Activated CD8-positive, alpha-beta memory T cell treated with anti-CD3 and anti-CD28 coated beads, Interleukin-2, amount 50 U/mL, for 1 hour (primary cell): Measurements from ENCODE around the gene ABLIM1.

Experiments used
- DNase-seq: peaks from one replicate; pipeline ENCODE4 v3.0.0-alpha.2; 2020; ENCODE audit errors: extremely low read depth

ABLIM1 gene

GRCh38 chr10:114679552-114679951 is 21.5 kb upstream of the ABLIM1 start:
- DNase-seq: no peak

DNA sequence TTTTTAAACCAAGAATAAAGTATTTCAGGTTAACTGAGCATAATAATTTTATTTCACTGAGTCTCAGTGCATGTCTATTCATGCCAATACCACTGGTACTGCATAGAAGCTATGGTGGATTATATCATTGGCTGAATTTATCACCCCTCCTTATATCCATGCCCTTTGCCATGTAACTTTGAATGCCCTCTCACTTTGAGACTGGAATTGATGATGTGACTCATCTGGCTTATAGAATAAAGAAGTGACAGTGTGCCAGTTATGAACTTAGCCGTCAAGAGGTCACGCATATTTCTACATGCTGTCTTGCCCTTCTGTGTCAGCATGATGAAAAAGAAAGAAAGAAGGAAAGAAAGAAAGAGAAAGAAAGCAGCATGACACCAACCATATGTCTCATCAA is 20.7 kb upstream of the ABLIM1 start:
- no peak for DNase-seq

DNA sequence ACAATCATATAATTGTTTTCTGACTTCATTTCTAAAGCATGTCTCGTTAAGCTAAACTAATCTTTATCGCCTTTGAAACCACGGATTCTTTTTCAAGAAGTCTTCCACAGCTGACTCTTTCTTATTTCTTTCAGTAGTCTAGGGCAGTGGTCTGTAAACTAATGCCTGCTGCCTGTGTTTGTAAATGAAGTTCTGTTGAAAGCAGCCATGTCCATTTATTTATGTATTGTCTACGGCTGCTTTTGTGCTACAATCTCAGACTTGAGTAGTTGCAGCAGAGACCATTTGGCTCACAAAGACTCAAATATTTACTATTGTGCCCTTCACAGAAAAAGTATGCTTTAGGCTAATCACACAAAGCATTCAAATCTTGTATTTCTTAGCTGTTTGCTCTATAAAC is 20.3 kb upstream of the ABLIM1 start:
- no peak for DNase-seq

DNA sequence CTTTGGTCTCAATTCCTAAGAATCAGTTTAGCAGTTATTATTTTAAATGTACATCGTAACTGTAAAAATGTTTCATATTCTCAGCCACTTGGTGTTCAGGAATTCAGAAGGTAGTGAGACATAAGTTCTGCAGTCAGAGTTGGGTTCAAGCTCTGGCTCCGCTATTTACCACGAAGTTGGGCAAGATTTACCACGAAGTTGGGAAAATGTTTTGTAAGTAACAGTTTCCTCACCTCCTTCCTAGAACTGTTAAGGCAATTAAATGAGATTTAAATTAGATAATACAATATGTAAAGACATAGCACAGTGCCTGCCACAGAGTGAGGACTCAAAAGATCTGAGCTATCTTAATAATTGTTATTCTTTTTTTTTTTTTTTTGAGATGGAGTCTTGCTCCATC is 16.3 kb upstream of the ABLIM1 start:
- DNase-seq: no peak

- DNase-seq: no peak
Observed at GRCh38 chr10:114669648-114670047, 11.6 kb upstream of the ABLIM1 start.

- no peak for DNase-seq
Observed at GRCh38 chr10:114668375-114669080, 10.5 kb upstream of the ABLIM1 start.

DNA sequence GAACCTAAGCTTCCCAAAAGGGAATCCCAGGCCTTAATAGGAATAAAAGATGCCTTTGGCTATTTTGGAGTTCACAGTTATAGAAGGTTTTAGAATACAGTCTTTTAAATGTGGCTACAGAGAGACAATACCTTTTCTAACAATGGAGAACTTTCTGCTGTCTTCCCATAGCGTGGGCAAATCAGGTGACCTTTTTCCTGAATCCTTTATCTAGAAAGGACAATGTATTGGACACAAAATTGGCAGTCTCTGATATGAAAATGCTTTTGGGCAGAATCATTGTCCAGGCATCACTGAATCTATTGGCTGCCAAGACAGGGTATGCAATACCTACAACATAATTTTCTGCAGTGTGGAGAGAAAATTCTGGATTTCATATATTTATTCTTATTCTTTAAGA is 7.8 kb upstream of the ABLIM1 start:
- DNase-seq: no peak

DNA sequence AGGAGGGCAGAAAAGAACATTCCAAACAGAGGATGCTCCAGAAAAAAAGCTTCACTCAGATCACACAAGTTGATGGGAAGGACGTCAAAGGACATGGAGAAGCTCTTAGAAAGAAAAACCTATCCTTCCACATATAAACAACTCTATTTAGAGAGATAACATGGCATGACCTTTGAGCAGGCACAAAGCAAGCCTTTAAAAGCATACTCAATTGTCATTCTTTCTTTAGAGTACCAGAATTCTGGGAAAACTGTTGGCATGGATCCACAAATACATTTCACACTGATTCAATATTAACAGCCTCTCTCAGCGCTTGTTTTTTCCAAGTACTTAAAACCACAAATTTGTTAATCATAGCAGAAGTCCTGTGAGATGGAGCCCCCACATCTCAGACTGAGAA is 7.3 kb upstream of the ABLIM1 start:
- no peak for DNase-seq

GRCh38 chr10:114664127-114664526 is 6.1 kb upstream of the ABLIM1 start:
- no peak for DNase-seq

GRCh38 chr10:114663626-114664025 is 5.6 kb upstream of the ABLIM1 start:
- DNase-seq: no peak

- DNase-seq: no peak
Observed at GRCh38 chr10:114662646-114663217, 4.7 kb upstream of the ABLIM1 start.

DNA sequence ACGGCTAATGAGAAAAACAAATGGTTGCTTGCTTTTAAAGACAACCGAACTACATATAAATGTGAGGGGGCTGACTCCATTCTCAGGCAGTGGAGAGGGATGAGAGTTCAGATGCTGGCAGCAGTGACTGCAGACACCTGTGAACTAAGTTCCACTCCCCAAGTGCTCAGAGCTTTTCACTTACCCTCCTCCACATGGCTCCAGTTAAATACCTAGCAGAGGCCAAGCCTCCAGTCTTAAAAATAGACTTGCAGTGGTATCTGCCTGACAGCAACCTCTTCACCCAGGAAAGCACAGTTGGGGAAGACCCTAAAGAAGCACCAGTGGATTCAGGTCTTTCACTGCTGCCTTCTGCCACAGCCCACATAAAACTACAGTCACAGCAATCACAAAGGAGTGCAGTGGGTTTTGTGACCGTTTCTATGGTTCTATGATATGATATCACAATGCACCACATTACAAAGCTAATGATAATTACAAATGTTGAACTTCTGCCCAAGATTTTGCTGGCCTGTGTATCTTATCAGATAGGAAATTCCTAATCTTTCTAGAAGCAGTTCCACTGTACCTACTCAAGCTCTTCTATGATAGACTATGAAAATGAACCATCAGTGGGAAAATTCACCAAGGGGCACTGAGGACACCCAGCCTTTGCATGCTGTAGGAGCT is 3.3 kb upstream of the ABLIM1 start:
- DNase-seq: no peak

DNA sequence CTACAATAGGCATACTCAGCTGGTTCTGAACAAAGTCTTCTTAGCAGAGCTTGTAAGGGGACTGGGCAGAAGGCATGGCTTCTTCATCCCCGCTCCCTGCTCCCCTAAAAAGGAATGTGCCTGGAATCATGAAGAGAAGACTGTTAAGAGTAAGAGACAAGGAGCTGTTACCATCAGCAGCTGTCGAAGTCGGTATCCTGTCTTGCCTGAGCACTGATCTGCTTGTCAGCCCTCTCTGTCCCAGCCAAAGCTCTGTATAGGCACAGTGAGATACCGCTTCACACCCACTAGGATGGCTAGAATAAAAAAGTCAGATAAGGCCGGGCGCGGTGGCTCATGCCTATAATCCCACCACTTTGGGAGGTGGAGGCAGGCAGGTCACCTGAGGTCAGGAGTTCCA is 2.4 kb downstream of the ABLIM1 start:
- no peak for DNase-seq

DNA sequence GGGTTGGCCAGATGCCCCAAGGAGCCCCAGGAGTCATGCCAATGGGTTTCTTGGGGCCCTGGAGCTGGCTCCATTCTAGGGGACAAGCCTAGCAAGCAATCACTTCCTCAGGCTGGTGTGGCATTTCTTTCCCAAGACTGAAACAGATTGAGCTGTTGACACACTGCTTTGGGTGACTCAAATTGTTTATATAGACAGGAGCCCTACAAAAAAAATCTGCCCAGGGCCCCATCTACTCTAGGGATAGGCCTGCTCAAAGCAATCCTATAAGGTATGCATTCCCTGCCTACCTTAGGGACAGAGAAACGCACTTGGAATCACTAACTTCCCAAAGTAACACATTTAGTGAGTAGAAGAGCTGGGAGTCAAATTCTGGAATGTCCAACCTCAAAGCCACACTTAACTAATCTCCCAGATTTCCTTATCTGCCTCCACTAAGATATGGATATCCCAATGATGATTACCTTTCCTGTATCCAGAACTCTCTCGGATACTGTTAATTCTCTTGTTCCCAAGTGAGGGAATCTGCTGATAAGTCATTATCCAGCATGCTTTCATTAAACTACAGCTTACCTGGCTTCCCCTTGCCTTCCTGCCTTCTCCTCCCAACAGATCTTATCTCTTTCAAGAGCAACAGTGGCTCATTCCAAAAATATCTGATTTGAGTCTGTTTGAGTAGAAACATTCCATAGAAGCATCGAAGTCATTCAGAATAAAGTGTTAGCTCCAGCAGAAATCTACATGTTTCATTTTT is 3.1 kb downstream of the ABLIM1 start:
- DNase-seq: no peak

GRCh38 chr10:114653926-114654325 is 4.1 kb downstream of the ABLIM1 start:
- DNase-seq: no peak

DNA sequence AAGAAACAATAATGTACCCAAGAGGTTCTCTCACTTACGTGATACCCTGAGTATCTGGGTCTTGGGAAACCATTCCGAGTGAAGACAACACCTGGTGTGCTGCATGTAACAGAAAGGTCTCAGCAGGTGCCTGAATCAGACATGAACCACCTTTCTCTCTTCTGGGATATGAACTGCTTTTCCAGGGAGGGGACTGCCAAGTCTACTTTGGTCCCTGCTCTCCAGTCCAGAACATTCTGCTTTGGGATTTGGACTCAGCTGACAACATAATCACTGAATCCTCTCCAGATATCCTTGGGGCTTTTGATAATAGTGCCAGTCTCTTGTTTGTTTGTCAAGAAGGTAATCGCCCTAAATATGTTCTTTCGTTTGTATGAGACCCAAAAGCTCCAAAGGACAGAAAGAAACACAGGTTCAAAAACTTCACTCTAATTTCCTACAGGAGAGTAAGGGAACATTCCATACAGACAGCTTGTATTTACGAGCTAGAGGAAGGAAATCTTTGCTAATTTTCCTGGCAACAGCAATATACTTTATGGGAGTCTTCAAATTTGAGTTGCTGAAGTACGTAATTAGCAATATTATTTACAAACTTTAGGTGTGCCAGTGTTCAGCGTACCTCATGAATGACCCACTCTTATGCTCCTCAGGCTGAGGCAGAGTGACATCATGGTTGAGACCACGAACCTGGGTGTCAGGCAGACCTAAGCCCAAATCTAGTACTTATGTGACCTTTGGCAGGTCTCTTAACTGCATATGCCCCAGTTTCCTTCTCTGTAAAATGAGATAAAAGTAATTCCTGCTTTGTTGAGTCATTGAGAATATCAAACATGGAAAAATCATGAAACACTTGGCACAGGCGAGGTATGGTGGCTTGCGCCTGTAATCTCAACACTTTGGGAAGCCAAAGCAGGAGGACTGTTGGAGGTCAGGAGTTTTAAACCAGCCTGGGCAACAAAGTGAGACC is 5.4 kb downstream of the ABLIM1 start:
- no peak for DNase-seq

DNA sequence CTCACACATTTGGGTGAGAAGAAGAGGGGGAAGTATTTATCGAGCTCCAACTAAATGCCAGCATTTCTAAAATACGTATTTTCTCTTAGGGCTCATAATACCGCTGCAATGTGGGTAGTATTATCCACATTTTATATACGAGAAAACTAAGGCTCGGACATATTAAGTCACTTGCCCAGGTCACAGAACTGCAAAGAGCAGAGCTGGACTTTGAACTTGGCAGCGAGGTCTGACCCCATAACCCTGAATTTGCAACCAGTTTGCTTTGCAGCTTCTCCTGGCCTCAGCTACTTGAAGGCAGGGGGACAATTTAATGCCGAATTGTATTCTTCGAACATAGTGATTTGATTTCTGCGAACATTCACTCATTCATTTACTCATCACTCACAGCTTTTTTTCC is 7.2 kb downstream of the ABLIM1 start:
- no peak for DNase-seq

- DNase-seq: no peak
Observed at GRCh38 chr10:114650266-114650665, 7.8 kb downstream of the ABLIM1 start.

- DNase-seq: no peak
Observed at GRCh38 chr10:114649217-114649903, 8.7 kb downstream of the ABLIM1 start.

DNA sequence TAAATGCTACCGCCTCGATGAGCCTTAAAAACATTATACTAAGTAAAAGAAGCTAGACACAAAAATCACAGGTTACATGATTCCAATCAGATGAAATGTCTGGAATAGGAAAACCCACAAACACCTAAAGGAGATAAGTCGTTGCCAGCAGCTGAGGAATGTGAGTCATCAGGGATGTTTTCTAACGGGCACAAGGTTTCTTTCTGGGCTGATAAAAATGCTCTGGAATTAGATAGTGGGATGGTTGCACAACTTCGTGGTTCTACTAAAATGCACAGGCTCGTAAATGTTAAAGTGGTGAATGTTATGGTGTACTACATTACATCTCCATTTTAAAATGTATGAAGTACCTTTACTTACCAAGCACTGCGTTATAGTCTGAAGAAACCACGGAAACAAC is 9.7 kb downstream of the ABLIM1 start:
- DNase-seq: no peak
